ENCODE results near the gene ARPC1B.
A peak's percentile ranks its signal among the peaks of the same experiment; 100 is the strongest.

DNA sequence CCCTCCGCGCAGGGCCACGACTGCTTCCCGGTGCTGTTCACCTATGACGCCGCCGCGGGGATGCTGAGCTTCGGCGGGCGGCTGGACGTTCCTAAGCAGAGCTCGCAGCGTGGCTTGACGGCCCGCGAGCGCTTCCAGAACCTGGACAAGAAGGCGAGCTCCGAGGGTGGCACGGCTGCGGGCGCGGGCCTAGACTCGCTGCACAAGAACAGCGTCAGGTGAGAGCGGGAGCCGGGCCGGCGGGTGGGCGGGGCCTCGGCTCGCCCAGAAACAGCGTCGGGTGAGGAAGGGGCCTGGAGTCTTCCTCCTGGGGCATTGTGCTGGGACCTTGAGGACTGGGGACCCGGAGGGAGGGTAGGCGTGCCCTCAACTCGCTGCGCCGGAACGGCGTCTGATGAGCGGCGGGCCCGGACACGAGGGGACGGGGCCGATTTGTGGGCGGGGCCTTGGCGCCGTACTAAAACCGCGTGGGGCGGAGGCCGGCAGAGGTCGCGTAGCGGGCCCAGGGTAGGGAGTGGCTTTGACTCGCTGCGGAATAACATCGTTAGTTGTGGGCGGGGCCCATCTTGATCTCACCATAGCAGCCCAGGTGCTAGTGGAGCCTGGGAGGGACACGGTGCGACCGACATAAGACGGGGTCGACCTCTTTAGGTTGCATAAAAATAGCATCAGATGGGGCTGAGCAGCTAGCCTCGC, 18.3 kb downstream of the ARPC1B start:
- no peak for TF ChIP-seq RFX5 (IDR thresholded peaks at IDR 0.05; ENCODE audit: borderline replicate concordance, low read depth, low read length)
- TF ChIP-seq EZH2 (IDR thresholded peaks at IDR 0.05; ENCODE audit: low read depth, low read length, severe bottlenecking) = no peak
- TF ChIP-seq CHD2 (IDR thresholded peaks at IDR 0.05; ENCODE audit: low read length) = no peak
- TF ChIP-seq, protein P1, sequence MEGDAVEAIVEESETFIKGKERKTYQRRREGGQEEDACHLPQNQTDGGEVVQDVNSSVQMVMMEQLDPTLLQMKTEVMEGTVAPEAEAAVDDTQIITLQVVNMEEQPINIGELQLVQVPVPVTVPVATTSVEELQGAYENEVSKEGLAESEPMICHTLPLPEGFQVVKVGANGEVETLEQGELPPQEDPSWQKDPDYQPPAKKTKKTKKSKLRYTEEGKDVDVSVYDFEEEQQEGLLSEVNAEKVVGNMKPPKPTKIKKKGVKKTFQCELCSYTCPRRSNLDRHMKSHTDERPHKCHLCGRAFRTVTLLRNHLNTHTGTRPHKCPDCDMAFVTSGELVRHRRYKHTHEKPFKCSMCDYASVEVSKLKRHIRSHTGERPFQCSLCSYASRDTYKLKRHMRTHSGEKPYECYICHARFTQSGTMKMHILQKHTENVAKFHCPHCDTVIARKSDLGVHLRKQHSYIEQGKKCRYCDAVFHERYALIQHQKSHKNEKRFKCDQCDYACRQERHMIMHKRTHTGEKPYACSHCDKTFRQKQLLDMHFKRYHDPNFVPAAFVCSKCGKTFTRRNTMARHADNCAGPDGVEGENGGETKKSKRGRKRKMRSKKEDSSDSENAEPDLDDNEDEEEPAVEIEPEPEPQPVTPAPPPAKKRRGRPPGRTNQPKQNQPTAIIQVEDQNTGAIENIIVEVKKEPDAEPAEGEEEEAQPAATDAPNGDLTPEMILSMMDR (IDR thresholded peaks at IDR 0.05; ENCODE audit: control extremely low read depth in 1 of 3, insufficient read depth in 1 of 3, low read depth in 1 of 3, low read length in 3 of 3) = no peak
- TF ChIP-seq SP1 (IDR thresholded peaks at IDR 0.05; ENCODE audit: low read depth, low read length) = no peak
- peak; percentile 72; the same call in 1 of the 2 replicates for TF ChIP-seq POLR2AphosphoS5 (IDR thresholded peaks at IDR 0.05; ENCODE audit: low read depth, low read length)

Data from H1 (cell line).